ENCODE results near the gene TCERG1.

The TCERG1 gene

DNA sequence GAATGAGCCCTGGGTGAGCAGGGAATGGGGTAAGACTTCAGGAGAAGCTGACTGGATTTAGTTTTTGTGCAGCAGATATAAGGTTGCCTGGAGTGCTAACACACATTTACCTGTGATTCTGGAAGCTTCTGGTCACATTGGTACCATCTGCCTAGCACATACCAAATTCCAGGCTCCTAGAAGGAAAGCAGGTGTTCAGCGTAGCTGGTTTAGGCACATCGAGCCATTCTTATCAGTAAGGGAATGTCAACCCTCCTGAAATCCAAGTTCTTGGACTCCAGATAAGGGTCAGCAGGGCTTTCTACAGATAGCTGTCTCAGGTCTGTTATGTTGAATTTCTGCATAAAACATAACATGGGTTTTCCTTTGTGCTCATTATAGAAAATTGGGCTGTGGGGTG, 10.3 kb downstream of the TCERG1 start:
- DNase-seq (ENCODE audit: low read depth in 2 of 2) = no peak

DNA sequence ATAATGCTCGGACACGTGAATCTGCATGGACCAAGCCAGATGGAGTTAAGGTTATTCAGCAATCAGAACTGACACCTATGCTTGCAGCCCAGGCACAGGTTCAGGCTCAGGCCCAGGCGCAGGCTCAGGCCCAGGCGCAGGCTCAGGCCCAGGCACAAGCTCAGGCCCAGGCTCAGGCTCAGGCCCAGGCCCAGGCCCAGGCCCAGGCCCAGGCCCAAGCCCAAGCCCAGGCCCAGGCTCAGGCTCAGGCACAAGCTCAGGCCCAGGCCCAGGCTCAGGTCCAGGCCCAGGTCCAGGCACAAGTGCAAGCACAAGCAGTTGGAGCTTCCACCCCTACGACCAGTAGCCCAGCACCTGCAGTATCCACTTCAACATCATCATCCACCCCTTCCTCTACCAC, 11.8 kb downstream of the TCERG1 start:
- no peak for DNase-seq (ENCODE audit: low read depth in 2 of 2)

DNA sequence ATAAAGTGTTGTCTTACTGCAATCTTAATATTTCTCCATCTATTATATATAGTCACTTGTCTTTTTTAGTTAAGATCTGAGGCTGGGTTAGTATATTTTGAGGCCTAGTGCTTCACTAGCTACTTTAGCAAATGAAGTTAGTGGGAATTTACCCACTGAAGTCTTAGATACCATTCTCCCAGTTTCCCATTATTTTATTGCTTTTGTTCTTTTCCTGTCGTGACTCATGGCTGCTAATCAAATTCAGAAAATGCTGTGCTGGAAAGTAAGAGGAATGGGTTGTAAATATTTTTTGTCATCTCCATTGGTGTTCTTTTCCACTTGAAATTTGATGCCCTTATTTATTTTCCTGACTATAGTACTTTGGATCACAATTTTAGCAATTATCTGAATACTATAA, 14.2 kb downstream of the TCERG1 start:
- DNase-seq (ENCODE audit: low read depth in 2 of 2) = no peak

DNA sequence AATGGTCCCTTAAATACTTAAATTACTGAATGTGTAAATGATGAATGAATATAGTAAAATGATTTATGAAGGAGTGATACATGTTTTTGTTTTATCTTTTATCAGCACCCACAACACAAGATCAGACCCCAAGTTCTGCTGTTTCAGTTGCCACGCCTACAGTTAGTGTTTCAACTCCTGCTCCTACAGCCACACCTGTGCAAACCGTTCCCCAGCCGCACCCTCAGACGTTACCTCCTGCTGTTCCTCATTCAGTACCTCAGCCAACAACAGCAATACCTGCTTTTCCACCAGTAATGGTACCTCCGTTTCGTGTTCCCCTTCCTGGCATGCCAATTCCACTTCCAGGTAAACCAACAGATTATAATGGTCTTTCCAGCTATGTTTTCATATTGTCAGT, 16.3 kb downstream of the TCERG1 start:
- DNase-seq (ENCODE audit: low read depth in 2 of 2) = no peak

DNA sequence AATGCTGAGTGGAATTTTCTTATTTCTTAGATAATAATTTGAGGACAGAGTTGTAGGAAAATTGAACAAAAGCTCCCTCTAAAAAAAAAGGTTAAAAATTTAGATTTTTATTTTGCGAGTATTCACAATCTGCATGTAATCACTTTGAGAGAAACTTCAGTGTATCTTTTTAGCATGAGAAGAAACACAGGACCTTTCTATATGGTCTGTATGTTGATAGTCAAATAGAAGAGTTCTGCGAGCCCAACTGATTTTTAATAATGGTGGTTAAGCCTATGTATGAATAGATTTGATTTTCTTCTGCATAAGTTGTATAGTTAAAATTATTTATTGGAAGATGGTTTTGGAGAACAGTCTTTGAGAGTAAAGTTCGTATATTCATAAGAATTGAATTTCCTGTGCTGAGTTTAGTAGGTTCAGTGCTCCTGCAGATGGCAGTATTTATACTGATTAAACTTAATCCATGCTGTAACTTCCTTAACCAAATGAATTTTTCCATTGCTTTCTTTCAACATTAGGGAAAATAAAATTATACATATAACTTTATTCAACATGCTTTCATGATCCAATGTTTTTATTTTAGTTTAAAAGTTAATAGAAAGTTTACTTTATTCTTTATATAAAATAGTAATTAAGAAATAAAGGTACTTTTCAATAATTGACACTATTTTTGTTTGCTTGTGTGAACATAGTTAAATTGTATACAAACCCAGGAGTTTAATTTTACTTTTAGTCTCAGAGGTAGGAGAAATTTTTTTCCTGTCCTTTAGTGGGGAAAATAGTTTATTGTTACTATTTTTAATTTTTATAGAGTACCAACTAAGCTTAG, 19.6 kb downstream of the TCERG1 start:
- no peak for DNase-seq (ENCODE audit: low read depth in 2 of 2)

DNA sequence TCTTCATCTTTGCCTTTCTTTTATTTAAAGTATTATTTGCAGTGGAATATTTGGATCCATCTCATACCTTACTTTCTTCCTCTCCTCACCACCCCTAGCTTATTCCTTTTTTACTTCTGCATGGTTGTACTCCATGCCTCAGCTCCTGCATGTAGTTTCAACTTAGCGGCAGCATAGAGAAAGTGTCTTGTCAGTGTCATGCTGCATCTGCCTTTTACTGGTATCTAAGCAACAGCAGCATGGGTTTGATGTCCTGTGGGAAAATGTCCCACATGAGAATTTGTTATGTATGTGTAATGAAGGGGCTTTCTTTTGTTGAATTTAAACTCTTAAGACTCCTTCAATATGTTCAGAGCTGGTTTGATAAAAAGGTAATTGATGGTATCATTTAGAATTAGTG, 20.6 kb downstream of the TCERG1 start:
- no peak for DNase-seq (ENCODE audit: low read depth in 2 of 2)

DNA sequence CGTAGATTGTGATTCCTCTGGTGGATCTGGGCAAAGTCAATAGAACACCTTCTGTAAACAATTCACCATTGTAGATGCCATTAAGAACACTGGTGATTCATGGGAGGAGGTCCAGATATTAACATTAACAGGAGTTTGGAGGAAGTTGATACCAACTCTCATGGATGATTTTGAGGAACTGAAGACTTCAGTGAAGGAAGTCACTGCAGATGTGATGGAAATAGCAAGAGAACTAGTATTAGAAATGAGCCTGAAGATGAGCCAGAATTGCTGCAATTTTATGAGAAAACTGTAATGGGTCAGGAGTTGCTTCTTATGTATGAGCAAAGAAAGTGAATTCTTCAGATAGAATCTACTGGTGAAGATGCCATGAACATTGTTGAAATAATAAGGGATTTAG, 26.9 kb downstream of the TCERG1 start:
- DNase-seq (ENCODE audit: low read depth in 2 of 2) = no peak

DNA sequence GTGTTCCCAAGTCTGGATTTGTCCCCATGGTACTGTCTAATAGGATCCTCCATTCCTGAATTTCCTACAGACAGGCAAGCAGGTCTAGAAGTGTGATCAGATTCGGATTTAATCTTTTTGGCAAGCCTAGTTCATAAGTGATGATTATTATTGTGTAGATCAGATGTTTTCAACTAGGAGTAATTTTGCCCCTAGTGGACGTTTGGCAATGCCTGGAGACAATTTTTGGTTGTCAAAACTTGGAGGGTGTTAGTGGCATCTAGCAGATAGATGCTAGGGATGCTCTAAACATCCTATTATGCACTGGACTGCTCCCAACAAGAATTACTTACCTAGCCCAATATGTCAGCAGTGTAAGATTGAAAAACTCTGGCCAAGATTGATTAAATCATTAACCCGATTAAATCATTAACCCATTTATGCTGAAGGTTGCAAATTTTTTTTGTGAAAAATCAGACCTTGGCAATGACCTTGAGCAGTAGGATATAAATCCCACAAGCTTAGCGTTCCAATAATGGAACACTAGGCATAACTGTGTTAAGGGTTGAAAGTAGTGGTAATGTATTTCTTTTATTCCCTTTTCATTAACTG, 28.2 kb downstream of the TCERG1 start:
- DNase-seq (ENCODE audit: low read depth in 2 of 2) = no peak

DNA sequence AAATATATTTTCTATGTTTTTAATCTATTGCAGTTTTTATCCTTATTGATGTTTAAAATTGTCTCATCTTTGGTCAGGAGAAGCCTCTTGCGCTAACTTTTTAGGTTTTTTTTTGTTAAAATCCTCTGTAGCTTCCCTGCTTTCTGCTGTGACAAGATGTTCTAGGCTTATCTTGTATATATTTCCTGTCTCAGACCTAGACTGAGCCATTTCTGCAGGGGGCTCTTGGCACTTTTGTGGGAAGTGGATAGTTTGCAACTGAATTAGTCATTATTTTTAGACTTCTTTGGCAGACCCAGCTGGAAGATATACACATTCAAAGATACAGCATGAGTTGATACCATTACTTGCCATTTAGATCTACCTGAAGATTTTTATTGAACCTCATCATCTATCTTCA, 28.8 kb downstream of the TCERG1 start:
- DNase-seq (ENCODE audit: low read depth in 2 of 2) = no peak

DNA sequence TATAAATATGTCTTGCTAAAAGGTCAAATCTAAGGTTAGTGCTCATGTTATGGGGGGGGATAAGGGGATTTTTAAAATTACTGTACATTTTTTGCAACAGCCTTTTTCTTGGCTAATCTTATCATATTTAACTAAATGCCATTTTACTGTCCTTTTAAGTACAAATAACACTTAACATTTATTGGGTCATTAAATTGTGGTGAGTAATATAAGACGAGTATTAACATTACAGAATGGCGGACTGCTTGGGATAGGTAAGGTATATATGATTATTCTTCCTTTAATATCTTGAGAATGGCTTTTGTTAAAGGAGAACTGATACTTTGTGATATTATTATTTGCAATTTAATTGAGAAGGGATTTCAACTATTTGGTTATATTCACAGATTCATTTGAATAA, 35.6 kb downstream of the TCERG1 start:
- no peak for DNase-seq (ENCODE audit: low read depth in 2 of 2)

DNA sequence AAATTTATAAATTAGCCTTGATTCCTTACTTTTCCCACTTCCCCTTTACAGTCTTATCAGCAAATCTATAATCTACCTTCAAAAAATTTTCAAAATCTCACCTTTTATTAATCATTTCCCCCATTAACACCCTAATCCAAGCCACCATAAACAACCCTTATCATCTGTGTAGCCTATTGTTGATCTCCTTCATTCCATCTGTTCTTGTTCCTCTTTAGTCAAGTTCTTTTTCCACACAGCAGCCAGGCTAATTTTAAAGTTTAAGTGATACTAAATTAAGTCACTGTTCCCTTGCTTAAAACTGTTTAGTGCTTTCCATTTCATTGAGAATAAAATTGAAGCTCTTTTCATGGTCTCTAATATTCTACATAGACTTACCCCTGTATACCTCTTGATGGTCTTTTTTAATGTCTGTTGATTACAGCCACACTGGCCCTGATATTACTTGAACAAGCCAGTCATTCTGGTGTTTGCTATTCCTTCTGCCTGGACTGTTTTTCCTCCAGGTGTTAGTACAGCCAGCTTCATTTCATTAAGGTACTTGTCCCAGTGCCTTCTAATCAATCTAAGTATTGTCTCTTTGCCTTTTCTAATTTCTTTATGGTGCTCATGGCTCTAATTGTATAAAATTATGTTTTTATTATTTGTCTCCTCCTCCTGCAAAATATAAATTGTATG, 37.7 kb downstream of the TCERG1 start:
- no peak for DNase-seq (ENCODE audit: low read depth in 2 of 2)

DNA sequence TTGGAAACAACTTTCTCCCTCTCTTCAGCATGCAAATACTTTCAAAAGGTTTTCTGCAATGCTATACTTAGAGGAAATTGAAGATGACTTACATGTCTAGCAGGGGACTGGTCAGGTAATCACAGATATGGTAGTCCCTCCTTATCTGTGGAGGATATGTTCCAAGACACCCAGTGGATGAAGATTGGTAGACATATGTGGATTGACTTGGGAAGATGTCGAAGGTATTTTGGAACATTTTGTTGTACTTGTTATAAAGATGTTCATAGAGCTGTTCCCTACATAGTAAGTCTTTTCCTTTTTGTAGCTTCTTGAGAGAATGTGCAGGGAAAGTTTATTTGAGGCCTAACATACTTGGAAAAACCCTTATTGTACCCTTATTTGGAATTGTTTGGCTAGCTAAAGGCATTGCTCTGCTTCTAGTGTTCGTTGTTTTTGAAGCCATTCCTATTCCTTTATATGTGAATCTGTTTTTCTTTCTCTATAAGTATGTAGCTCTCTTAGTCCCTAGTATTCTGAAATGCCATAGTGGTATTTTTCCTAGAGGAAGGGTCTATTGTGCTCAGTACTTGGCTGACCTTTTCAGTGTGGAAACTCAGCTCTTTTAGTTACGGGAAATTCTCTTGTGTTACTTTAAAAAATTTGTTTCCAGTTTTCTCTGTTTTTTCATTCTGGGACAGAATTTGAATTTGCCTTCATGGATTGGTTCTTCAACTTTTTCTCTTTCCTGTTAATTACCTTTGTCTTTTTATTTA, 43.1 kb downstream of the TCERG1 start:
- no peak for DNase-seq (ENCODE audit: low read depth in 2 of 2)

DNA sequence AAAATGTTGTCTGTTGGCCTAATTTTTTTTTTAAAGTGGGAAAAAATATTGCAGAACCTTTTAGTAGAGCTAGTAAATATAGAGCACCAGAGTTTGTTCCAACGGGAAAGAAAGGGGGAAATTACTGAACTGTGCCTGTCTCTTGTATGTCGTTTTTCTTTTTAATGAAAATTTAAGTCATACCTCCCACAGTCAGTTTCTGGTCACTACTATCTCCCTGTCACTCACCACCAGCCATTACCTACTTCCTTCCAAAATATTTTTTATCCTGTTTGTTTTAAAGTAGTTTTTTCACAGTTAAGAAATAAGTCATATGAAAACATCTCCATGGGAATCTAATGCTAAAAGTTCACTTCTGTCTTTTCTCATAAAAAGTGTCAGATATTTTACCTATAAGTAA, 47.5 kb downstream of the TCERG1 start:
- no peak for DNase-seq (ENCODE audit: low read depth in 2 of 2)

DNA sequence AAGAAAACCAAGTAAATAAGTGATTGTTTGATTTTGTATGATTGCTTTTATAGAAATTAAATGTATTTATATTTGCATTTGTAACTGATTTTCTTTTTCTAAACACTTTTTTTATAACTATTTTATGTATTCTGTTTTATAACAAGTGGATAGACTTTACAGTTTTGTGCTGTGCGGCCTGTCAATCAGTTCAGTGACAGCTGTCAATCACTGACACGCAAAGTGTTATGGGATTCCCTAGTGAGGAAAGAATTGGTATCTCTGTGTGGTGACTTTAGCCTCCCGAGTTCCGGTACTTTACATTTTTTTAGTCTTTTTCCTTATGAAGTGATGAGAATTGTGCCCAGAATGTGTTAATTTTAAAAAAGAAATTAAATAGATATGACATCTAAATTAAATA, 52.5 kb downstream of the TCERG1 start:
- DNase-seq (ENCODE audit: low read depth in 2 of 2) = no peak

DNA sequence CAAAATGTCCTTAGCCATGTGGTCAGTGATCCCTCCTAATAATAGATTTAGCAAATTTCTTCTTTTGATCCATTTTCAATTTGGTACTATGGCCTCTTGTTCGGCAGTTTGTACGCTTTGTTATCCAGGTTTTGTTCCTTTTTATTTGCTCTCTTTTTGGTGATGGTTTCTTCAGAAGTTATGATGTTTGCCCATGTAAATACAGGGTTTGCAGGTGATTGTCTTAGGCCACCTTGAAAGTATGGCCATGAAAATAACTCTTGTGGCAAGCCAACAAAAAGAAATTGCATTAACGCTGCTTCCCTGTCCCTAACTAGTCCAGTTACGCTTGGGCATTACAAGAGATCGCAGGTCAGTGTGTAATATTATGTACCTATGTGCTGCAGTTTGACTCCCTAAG, 60.3 kb downstream of the TCERG1 start:
- DNase-seq (ENCODE audit: low read depth in 2 of 2) = no peak

DNA sequence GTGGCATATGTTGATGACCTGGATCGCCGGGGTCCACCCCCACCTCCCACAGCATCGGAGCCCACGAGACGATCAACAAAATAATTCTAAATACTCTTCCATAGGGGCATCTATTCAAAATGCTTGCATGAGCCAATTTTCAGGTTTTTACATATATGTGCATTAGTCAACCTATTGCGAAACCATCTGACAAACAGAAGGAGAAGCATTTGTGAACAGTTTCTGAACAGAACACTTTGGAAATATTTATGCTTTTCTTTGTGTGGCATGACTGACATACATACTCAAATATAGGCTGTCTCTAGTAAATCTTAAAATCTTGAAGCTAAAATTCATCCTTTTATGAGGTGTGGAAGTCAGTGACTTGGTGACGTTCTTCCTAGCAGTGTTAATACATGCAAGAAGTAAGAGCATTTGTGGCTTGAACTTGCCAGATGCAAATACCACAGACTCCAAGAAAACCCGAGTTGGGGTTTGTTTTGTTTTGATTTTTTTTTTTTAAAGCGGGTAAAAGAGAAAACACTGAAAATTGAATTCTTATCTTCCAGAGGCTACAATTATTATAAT, 63.5 kb downstream of the TCERG1 start:
- no peak for DNase-seq (ENCODE audit: low read depth in 2 of 2)

DNA sequence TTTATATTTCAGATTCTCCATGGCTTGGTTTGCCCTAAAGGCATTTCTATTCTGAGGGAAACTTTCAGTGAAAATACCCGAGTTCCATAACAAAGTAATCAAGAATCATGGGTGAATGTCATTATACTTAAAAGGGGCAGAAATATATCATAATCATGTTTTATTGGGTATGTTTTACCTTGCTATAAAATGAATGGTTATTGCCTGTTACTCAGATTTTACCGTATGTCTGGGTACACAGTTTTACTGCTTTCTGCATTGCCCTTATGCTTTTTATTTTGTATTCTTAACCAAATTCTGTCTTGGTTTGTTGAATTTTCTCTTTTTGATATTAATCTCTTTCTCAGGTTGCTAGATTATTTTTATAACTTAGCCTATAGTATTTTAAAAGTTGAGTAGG, 66.3 kb downstream of the TCERG1 start:
- no peak for DNase-seq (ENCODE audit: low read depth in 2 of 2)

DNA sequence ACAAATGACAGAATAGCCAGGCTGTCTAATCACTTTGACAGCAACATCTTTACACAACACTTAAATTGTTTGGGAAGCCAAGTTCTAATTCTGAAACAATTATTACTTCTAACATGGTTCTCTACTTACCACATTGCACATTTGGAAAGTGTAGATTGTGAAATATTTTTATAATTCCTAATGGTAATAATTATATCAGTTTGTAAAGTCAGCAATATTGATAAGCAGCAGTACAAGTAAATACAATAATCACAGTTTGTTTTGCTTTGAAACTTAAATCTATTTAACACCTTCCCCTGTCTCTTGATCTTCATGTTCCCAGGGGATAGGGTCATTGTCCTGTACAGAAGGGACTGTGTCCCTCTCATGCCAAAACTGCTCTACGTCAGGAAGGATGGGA, 67.4 kb downstream of the TCERG1 start:
- no peak for DNase-seq (ENCODE audit: low read depth in 2 of 2)

DNA sequence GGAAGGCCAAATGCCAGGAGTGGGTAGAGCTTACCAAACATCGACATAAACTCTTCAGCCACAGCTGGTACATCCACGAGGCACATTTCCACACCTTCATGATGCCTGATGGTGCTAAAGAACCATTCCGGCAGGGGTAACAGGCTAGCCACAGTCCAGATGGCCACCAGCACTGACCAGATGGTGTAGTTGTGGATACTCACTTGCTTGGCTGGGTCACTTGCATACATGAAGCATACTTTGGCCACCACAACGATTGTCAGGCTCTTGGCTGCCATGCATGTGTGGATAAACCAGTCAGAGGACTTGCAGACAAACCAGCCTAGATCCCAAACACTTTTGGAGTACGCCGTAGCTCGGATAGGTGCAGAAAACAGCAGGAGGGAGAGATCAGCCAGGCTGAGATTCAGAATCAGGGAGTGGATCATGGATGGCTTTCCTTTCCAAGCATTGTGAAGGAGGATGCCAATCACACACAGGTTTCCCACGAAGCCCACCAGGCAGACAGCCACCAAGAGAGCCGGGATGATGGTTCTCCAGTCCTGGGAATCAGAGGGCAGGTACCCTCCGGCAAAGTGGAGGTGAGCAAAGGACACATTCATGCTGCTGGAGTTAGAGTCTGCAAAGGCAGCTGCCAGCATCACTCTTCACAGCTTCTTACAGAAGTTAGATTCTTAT, 68.5 kb downstream of the TCERG1 start:
- no peak for DNase-seq (ENCODE audit: low read depth in 2 of 2)

DNA sequence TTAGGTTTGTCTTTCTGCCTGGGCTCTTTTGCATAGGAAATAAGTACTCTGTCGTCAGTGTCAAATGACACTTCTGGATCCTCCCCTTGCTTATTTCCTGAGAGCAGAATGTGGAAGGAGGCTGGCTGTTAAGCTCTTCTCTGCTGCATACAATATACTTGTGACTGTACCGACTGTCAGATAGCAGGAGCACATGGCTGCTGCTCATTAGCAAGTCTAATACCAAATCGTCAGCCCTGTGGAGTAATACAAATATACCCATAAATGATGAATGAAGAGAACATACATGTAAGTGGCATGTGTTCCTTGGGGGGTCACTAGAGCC, 69.0 kb downstream of the TCERG1 start, which contains the start of gene GPR151:
GPR151 (minus strand) TSS at position 40 of the 325 bp plus-strand sequence. CDS start 77 bp downstream, outside the sequence.
- DNase-seq (ENCODE audit: low read depth in 2 of 2) = no peak

DNA sequence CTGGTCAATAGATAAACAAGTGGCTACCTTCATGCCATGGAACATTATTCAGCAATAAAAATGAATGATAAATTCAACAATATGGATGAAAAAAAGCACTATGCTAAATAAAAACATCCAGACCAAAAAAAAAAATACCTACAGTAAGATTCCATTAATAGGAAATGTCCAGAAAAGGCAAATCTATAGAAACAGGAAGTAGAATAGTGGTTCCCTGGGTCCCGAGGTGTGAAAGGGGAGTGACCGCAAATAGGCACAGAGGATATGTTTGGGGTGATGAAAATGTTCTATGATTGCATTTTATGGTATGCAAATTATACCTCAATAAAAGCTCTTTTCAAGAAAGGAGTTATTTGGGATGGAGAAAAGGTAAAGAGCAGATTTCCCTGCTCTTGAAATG, 72.4 kb downstream of the TCERG1 start:
- DNase-seq (ENCODE audit: low read depth in 2 of 2) = no peak

DNA sequence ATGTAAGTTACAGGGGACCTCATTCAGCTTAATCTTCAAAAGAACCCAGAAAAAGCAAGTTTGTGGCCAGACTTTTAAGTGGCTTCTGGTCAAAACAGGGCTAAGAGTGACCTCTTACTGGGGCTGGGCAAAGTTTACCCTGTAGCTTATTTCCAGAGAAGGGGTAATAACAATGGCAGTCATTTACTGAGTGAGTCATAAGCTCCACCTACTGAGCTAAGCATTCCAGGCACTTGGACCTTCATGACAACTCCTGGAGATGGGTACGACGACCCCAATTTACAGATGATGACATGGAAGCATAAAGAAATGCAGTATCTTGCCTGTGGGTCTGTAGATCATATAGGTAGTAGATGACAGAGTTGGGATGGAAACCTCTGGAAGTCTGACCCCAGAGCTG, 73.6 kb downstream of the TCERG1 start:
- DNase-seq (ENCODE audit: low read depth in 2 of 2) = no peak

All from activated CD8-positive, alpha-beta memory T cell treated with anti-CD3 and anti-CD28 coated beads for 4 hours (primary cell).